Ishikawa (cell line): ENCODE data around the gene SPATA32.

Experiments used
- CREB1 ChIP-seq: IDR thresholded peaks from 2 replicates; pipeline ENCODE4 v1.6.1; 2012; ENCODE audit warnings: low read depth
- EGR1 ChIP-seq: IDR thresholded peaks from 2 replicates; pipeline ENCODE4 v1.6.1; 2012
- EP300 ChIP-seq: IDR thresholded peaks from 2 replicates; pipeline ENCODE4 v1.6.1; 2012; ENCODE audit warnings: borderline replicate concordance
- TAF1 ChIP-seq: IDR thresholded peaks from 2 replicates; pipeline ENCODE4 v1.6.1; 2012; ENCODE audit warnings: low read depth, mild to moderate bottlenecking
- TCF12 ChIP-seq: IDR thresholded peaks from 2 replicates; pipeline ENCODE4 v1.6.1; 2012; ENCODE audit warnings: low read depth
- YY1 ChIP-seq: IDR thresholded peaks from 2 replicates; pipeline ENCODE4 v1.6.1; 2012; ENCODE audit warnings: low read depth
- TF ChIP-seq, protein P1 (sequence below): IDR thresholded peaks from 2 replicates; pipeline ENCODE4 v1.6.1; 2012; ENCODE audit warnings: low read depth, mild to moderate bottlenecking
- TF ChIP-seq, protein P2 (sequence below): IDR thresholded peaks from 2 replicates; pipeline ENCODE4 v1.6.1; 2012

DNA sequence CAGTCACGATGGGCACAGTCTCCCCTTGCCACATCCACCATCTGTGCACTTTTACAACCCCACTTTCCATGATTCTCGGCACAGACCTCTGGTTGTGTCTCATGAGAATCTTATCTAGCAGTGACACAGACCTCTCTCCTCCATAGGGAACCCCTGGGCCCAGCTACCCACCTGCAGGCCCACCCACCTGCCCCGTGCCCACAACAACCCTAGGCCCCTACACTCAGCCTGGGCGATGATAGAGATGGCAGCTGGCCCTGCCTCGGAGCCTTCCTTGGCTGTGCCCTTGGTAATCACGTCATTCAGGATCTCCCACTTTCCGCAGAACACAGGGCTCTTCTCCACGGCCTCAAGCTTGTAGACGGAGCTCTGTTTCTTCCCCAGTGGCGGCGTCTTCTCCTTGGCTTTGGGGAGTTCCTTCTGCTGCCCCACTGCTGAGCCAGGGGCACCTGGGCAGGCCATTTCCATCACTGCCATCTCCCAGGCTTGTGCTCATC lies 28.4 kb upstream of the SPATA32 start:
- TF ChIP-seq TAF1 (no peak), TCF12 (no peak), CREB1 (no peak), EP300 (no peak), EGR1 (no peak), YY1 (no peak)
- TF ChIP-seq, protein P1, sequence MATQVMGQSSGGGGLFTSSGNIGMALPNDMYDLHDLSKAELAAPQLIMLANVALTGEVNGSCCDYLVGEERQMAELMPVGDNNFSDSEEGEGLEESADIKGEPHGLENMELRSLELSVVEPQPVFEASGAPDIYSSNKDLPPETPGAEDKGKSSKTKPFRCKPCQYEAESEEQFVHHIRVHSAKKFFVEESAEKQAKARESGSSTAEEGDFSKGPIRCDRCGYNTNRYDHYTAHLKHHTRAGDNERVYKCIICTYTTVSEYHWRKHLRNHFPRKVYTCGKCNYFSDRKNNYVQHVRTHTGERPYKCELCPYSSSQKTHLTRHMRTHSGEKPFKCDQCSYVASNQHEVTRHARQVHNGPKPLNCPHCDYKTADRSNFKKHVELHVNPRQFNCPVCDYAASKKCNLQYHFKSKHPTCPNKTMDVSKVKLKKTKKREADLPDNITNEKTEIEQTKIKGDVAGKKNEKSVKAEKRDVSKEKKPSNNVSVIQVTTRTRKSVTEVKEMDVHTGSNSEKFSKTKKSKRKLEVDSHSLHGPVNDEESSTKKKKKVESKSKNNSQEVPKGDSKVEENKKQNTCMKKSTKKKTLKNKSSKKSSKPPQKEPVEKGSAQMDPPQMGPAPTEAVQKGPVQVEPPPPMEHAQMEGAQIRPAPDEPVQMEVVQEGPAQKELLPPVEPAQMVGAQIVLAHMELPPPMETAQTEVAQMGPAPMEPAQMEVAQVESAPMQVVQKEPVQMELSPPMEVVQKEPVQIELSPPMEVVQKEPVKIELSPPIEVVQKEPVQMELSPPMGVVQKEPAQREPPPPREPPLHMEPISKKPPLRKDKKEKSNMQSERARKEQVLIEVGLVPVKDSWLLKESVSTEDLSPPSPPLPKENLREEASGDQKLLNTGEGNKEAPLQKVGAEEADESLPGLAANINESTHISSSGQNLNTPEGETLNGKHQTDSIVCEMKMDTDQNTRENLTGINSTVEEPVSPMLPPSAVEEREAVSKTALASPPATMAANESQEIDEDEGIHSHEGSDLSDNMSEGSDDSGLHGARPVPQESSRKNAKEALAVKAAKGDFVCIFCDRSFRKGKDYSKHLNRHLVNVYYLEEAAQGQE: no peak
- TF ChIP-seq, protein P2, sequence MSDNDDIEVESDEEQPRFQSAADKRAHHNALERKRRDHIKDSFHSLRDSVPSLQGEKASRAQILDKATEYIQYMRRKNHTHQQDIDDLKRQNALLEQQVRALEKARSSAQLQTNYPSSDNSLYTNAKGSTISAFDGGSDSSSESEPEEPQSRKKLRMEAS: no peak
